ENCODE measurements around the gene MYOM3.
"Not testable (repeated sequence)": the region's sequence is repeated elsewhere in the genome, so short reads cannot be mapped to it uniquely, and the experiment has no call there.

The MYOM3 gene

DNA sequence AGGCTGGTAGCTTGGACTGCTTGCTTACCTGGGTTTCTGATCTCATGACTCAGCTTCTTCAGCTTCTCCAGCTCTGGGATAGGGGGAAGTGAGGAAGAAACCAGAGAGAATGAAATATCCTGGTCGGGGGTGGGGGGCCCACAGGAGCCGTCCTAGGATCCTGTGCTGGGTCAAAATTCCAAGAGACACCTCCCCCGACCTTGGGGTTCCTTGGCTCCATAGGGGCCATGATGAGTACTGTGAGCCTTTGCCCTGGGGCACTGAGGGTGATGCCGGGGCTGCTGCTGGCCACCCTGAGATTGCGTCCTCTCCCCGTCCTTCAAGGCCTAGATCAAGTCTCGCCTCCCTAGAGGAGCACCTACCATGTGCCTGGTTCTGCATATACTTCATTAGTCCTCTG lies 40.0 kb downstream of the MYOM3 start:
- no peak for DNase-seq (ENCODE audit: low read depth)

DNA sequence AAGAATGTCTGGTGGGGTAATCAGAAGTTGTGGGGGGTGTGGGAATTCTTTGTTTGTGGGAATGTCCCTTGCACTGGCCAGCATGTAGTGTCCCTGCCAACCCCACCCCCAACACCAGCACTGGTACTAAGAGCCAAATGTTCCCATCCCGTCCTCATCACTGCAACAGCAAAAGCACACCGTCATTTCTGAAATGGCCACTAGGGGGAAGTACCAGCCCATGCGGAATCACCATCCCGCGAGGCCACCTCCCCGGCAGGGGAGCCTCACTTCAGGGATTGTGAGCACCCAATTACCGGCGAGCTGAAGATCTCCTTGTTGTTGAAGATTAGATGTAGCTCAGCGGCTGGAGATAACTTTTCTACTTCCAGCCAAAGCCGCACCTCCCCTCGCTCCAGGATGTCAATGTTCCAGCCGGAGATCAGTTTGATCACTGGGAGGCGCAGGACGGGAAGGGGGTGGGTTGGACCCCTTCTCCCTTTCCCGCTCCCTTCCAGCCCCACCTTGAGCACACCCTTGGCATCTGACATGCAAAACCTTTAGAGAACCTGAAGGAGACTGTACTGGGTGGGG lies 41.0 kb downstream of the MYOM3 start:
- peak; percentile 59 for DNase-seq (ENCODE audit: low read depth)

DNA sequence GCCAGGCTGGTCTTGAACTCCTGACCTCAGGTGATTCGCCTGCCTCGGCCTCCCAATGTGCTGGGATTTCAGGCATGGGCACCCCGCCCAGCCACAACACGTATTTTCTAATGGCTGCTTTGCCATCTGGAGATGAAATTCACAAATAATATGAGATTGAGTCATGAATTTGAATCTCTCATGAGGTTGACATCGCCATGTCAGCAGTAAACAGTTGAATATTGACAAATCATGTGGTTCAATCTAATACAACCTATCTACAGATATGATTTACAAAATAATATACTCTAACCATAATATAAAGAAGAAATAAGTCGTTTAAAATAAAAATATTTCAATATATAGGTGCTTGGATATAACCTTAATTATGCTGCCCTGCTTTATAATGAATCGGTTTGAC lies 42.1 kb downstream of the MYOM3 start:
- no peak for DNase-seq (ENCODE audit: low read depth)

DNA sequence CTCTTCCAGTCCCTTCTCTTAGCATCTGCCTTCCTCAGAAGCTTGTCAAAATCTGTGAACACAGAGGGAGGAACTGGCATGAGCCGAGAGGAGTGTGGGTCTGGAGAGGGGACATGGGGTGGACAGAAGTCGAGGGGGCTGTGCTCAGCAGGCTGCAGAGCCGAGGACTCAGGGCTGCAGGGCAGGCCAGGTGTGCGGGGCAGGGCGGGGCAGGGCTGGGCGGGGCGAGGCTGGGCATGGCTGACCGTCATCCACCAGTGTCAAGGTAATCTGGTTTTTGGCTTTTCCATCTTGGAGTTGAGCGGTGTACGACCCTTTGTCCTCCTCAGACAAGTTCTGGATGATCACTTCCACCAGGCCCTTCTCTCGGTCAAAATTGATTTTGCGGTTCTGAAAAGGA lies 44.0 kb downstream of the MYOM3 start:
- DNase-seq (ENCODE audit: low read depth) = no peak

DNA sequence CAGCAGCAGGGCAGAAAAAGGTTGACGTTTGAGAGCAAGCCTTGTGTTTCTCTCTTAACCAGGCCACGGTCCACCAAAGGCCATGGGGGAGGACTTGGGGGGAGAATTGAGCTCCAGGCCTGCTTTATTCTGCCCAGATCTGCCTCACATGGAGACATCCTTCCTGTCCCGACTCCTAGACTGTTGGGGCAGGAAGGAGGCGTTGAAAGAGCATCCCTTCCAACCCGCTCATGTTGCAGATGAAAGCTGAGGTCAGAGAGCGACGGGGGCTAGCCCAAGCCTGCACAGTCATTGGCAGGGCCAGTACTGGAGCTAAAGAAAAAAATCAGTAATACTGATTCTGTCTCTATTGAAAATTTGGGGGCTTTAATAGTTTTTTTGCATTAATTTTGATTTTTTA lies 46.6 kb downstream of the MYOM3 start:
- DNase-seq (ENCODE audit: low read depth) = no peak

DNA sequence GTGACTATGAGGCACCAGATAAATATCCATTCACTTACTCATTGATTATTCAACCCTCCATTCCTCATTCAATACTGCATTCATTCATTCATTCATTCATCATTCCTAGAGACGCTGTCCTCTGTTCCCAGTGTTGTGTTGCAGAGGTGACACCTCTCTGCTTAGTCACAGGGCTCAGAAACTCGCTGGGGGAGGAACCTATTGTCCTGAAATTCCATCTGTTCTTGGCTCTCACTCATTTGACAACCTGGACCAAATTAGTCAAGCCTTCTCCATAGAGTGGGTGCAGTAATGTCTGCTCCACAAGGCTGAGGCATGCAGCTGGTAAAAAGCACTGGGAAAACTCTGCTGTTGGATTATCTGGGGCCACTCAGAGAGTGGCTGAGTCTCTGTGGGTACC lies 49.7 kb downstream of the MYOM3 start:
- no peak for DNase-seq (ENCODE audit: low read depth)

DNA sequence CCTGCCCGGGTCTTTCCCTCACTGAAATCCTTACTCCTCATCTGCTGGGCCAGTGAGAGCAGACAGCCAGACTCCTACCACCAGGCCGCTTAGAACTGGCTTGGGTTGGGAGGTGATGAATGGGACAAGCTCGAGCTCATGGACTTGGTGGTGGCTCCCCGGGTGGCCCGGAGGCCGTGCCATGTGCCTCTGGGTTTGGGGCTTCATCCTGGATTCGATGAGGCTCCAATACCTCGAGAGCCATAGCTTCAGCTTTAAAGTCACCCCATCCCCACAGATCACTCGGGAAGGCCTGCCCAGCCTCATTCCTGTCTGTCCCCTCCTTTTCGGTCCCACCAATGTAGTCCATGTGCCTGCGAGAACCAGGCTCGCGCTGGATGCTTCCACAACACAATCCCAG lies 51.5 kb downstream of the MYOM3 start:
- no peak for DNase-seq (ENCODE audit: low read depth)

DNA sequence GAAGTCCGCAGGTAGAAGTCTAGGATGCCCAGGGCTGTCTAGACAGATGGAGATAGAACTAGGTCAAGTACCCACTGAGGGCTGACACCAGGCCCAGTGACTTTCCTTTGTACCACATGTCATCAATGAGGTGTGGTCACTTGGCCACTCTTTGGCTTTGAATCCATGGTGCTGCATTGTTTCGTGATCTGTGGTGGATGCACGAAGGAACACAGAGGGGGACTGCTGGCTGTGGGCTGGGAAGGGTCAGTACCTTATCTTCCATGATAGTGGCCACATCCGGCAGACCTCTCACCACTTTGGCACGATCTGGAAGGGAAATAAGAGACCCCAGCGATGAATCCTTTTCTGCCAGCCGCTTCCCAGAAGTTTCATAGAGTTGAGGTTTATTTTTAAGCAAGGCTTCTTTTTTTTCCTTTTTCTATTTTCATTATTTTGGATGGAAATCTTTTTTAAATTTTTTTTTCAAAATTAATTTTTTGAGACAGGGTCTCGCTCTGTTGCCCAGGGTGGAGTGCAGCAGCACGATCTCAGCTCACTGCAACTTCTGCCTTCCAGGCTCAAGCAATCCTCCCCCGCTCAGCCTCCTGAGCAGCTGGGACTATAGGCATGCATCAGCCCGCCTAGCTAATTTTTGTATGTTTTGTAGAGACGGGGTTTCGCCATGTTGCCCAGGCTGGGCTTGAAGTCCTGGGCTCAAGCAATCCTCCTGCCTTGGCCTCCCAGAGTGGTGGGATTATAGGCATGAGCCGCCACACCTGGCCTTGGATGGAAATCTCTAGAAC lies 53.1 kb downstream of the MYOM3 start:
- DNase-seq (ENCODE audit: low read depth) = no peak

DNA sequence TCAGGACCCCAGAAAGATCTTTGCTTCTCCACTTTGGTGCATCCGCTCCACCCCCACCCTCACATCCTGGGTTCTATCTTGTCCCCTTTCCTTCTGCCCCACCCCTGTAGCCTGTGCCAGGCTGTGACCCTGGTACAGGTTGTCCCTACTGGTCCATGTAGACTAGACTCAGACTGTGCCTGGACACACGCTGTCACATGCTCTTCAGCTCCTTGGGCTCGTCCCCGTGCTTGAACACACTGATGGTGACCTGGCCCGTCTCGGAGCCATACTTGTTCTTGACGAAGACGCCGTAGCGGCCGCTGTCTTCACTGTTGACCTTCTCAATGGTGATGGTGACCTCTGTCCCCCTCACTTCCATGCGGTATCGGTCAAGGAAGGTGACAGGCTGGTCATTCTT lies 54.8 kb downstream of the MYOM3 start:
- no peak for DNase-seq (ENCODE audit: low read depth)

DNA sequence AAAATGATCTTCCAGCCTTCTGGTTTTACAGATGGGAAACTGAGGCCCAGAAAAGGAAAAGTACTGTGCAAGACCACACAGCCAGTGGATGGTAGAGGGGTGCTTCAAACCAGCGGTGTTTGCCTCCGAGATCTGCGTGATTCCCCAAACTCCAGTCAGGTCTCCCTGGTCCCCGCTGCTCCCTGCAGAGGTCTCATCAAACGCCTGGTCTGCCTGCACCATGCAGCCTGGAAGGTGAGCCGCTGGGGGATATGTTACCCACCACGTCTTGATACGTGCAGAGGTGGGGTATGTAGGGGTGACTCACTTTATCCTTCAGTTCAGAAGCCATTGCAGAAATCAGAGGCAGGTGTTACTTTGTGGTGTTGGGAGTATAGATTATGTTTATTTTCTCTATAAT lies 56.3 kb downstream of the MYOM3 start:
- DNase-seq (ENCODE audit: low read depth) = no peak

DNA sequence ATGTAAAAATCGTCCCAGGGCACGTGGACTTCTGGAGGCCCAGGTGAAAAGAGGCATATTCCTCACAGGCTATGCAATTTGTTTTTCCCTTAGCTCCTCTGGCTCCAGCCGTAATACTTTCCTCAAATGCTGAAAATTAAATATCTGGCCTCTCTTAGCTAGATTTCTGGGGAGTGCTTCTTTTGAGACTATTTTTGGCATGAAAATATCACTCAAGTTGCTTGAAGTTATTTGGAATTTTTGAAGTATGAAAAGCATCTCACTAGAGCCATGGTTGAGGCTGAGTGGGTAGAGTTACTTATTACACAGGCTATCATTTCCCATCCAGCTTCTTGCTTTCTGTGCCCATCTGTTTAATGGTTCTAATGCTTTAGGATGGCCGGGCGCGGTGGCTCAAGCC lies 59.7 kb downstream of the MYOM3 start:
- DNase-seq (ENCODE audit: low read depth) = peak; percentile 17

DNA sequence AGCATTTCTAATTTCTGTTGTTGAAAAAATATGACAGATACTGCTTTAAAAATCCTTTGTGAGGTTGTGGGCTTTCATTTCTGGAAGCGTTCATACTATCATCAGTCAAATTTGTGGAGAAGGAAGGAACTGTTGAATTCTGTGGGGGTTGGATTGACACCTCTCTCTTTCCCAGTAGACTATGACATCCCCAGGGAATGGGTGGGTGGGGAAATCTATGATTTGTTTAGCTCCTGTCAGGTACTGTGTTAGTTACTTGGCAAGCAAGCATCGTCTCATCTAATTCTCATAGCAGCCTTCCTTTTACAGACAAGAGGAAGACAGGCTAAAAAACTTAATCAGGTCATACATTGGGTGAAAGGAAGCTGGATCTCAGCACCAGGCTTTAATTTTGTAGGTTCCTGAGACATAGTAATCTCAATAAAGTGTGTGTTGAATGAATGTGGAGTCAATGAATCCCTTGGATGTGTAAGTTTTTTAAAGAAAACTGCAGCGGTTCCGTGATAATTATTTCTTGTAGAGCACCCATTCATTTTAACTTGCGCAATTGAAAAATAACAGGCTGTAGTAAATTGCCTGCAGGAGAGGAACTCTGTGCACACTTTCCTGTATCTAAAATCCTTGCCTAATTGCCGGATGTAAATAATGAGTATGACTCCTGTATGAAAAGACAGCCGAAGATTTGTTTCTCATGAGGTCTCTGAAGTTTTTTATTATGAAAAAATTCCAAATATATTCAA lies 60.6 kb downstream of the MYOM3 start:
- DNase-seq (ENCODE audit: low read depth) = no peak

DNA sequence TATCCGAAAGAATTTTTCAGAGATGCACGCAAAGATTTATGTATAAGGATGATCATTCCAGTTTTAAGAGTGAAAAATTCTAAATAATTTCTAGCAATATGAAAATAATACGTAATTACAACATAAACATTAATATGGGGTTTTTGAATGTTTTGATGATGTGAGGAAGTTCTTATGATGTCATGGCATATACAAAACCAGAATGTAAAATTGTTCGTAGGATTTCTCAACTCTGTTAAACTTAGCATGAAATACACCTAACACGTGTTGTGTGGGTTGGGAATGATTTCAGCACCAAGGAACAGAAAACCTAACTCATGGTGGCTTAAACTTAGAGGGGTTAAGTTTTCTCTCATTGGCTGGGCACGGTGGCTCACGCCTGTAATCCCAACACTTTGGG lies 62.2 kb downstream of the MYOM3 start:
- DNase-seq (ENCODE audit: low read depth) = no peak

DNA sequence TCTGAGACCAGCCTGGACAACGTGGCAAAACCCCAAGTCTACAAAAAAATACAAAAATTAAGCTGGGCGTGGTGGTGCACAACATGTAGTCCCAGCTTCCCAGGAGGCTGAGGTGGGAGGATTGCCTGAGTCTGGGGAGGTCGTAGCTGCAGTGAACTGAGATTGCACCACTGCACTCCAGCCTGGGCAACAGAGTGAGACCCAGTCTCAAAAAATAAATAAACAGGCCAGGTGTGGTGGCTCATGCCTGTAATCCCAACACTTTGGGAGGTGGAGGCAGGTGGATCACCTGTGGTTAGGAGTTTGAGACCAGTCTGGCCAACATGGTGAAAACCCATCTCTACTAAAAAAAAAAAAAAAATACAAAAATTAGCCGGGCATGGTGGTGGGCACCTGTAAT lies 63.0 kb downstream of the MYOM3 start:
- not testable (repeated sequence) for DNase-seq (ENCODE audit: low read depth)

DNA sequence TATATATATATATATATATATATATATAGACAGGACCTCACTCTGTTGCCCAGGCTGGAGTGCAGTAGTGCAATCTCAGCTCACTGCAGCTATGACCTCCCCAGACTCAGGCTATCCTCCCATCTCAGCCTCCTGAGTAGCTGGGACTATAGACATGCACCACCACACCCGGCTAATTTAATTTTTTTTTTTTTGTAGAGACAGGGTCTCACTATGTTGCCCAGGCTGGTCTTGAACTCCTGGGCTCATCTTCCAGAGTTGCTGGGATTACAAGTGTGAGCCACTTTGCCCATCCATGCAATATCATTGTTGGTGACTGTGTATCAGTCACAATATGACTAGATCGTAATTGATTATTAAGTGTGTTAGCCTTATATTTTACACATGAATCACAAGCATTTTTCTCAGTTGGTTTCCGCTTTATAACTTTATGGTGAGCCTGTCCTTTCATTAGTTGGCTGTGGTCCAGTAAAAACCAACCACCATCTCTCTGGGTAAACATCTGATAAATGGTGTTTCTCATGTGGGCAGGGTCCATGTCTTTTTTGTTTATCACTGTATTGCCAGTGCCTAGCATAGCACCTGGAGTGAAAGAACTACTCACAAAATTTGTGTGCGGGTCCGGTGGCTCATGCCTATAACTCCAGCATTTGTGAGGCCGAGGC lies 63.6 kb downstream of the MYOM3 start:
- DNase-seq (ENCODE audit: low read depth) = no peak

DNA sequence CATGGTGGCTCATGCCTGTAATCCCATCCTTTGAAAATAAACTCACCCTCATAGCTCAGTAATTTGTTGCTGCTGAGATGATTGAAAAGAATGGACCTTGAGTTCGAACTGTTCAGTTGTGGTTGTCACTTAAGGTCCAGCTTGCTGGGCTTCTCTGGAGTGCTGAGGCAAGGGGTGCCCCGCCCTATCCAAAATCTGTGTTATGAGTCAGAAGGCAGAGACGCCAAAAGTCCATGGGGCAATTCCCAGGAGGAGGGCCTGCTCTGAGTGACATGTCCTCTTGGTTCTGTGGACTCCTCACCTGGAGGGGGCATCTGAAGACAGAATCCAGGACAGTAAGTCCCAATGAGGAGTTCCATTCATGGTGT lies 64.8 kb downstream of the MYOM3 start:
- DNase-seq (ENCODE audit: low read depth) = peak; percentile 84

DNA sequence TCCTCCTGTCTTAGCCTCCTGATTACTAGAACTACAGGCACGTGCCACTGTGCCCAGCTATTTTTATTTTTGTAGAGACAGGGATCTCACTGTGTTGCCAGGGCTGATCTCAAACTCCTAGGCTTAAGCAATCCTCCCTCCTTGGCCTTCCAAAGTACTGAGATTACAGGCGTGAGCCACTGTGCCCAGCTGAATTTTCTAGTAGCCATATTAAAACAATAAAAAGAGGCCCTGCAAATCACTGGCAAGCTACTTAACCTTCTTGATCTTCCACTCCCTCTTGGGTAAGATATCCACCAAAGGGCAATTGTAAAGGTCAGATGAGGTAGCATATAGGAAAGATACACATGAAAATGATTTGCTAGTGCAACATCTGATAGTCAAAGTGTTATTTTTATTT lies 66.2 kb downstream of the MYOM3 start:
- DNase-seq (ENCODE audit: low read depth) = peak; percentile 88

DNA sequence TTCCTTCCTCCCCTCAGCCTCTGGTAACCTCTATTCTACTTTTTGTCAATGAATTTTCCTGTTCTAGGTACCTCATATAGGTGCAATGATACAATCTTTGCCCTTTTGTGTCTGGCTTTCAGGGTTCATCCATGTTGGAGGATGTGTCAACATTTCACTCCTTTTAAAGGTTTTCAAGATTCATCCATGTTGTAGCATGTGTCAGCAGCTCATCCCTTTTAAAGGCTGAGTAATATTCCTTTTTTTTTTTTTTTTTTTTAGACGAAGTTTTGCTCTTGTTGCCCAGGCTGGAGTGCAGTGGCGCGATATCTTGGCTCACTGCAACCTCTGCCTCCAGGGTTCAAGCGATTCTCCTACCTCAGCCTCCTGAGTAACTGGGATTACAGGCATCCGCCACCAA lies 67.3 kb downstream of the MYOM3 start:
- not testable (repeated sequence) for DNase-seq (ENCODE audit: low read depth)

DNA sequence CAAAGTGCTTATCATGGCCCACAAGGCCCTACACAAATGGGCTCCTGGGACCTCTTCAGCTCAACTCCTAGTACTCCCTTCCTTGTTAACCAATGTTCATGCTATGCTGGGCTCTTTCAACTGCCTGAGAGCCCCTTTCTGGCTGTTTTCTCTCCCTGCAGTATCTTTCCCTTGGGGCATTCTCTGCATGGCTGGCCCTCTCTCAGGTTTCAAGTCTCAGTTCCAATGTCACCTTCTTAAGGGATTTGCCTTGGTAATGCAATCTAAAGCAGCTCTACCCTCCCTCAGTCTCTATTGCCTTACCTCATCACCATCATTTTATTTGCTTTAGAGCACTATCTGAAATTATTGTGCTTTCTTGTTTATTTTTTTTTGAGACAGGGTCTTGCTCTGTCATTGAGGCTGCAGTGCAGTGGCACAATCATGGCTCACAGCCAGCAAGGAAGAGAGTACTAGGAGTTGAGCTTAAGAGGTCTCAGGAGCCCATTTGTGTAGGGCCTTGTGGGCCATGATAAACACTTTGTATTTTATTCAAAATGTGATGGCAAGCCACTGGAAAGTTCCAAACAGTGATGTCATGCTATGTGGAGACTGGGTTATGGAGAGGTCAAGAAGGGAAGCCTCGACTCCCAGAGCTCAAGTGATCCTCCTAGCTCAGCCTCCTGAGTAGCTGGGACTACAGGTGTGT lies 68.4 kb downstream of the MYOM3 start:
- no peak for DNase-seq (ENCODE audit: low read depth)

DNA sequence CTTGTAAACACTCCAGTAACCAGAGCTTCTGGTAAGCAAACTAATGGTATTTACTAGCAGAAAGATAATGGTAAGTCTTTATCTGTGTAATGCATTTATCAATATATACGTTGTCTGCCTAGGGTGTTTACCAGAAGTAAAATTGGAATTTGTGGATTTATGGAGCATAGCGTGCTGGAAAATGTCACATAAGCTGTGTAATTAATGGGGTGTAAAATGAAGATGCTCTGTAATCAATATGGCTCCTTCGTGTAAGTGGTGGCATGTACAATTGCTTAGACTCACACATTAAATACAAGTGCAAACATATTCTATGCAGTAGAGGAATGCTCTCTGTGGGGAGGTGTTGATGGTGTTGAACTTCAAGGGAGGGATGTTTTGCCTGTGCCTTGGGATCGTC lies 69.6 kb downstream of the MYOM3 start:
- DNase-seq (ENCODE audit: low read depth) = no peak

DNA sequence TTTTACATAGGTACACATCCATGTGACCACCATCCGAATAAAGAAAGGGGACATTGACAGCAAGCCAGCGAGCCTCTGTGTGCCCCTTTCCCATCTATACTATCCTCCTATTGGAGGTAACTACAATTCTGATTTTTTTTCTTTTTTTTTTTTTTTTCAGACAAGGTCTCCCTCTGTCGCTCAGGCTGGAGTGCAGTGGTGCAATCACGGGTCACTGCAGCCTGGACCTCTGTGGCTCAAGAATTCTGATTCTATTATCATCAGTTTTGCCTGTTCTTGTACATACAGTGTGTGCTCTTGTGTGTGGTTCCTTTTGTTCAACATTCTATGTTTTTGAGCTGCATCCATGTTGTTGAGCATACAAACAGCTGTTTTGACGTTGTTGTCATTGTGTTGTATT lies 75.8 kb downstream of the MYOM3 start:
- DNase-seq (ENCODE audit: low read depth) = no peak

DNA sequence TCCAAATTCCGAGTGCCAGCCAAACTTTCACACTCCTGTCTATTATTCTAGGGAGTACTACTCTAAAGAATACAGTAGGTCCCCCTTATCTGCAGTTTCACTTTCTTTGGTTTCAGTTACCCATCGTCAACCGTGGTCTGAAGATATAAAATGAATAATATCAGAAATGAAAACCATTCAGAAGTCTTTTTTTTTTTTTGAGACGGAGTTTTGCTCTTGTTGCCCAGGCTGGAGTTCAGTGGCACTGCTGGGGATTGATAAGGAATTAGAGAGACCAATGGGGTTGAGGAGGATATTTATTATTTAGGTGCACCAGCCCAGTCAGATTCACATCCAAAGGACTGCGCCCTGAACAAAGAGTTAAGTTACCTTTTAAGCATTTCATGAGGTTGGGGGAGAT lies 79.0 kb downstream of the MYOM3 start:
- no peak for DNase-seq (ENCODE audit: low read depth)

Measured in fibroblast of gingiva (primary cell).